GF-D8 (cell line): ENCODE results near the gene ELMO1.

Experiments used
- DNase-seq: peaks from one replicate; lab custom pipeline; 2025; lab: John Stamatoyannopoulos, UW

ELMO1 gene

DNA sequence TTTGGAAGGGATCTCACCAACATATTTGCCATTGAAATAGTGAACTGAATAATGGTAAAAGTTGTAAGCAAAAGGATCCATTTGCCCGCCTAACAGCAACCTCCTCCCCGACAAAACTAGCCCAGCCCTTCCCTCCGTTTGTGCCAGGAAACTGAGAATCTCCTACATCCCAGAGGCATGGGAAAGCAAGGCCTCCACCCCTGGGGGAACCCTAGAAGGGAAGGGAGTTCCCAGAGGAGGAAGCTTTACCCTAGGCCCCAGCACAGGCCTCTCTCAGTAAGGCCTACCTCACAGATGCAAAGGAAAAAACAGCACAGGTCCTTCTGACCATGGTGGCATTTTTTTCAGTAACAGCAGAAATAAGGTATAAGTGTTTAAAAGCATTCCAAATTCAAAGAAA, 229.7 kb downstream of the ELMO1 start:
- DNase-seq: no peak

DNA sequence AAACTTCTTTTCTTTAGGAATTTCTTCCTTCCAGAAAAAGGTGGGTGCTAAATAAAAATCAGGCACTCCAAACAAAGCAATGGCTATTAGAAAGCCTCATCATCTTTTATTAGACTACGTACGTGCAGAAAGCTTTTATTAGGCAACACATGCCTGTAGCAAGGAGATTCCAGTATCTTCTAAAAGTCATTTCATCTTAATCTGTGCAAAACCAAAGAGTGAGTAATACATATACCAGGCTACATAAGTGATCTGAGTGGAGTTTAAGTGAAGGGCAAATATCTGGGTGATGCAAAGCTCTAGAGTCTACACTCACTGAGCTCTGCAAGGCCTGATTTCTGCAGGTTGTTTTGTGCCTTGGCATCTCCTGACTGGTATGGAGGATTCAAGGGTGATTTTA, 231.7 kb downstream of the ELMO1 start:
- DNase-seq: no peak

- DNase-seq: no peak
Observed at GRCh38 chr7:37216156-37216852, 232.4 kb downstream of the ELMO1 start.

DNA sequence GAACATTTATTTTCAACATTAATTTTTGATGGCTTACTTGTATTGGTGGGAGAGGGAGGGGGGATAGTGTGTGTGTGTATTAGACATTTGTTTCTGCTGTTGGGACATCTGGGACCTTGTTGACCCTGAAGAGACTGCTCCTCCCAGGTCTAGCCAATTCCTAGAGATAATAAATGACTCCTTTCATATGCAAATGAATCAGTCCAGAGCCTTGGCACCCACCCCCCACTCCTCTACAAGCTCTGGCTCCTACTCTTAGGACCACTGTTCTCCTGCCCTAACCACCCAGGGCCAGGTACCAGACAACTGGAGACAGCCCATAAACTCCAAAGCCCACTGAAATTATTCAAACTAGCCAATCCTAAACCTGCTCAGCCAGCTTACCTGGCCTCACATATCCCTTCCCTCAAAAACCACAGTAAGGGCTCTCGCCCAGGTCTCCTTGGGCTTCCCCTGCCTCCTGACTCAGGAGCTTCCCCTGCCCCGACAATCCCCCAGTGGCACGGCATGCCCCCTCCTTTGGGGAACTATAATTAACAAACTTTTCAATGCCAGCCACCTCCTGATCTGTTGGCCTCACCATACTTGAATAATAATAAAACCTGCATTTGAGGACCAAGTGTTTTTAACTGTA, 233.3 kb downstream of the ELMO1 start:
- DNase-seq: no peak

DNA sequence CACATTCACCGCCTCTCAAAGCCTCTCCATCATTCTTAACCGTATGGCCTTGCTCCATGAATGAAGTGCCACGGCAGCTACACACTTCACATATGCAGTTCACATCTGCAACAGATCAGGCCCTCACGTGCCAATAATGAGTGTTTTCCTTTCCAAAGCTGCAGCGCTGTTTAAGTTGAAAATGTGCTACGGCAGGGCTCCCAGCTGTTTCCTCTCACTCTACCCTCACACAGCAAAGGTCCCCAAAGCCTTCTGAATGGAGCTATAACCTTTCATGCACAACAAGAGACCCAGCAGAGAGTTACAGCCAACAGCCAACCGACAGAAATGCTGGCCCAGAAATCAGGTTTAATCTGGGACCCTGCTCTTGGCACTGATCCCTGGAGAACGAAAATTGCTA, 236.1 kb downstream of the ELMO1 start:
- DNase-seq: no peak

DNA sequence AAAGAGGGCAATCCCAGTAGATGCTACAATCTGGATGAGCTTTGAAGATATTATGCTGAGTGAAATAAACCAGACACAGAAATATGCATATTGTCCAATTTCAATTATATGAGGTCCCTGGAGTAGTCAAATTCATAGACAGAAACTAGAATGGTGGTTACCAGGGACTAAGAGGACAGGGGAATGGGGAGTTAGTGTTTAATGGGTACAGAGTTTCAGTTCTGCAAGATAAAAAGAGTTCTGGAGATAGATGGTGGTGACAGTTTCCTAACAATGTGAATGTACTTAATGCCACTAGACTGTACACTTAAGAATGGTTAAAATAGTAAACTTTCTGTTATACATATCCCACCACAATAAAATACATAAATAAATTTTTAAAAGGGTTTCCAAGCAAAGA, 236.6 kb downstream of the ELMO1 start:
- DNase-seq: no peak

DNA sequence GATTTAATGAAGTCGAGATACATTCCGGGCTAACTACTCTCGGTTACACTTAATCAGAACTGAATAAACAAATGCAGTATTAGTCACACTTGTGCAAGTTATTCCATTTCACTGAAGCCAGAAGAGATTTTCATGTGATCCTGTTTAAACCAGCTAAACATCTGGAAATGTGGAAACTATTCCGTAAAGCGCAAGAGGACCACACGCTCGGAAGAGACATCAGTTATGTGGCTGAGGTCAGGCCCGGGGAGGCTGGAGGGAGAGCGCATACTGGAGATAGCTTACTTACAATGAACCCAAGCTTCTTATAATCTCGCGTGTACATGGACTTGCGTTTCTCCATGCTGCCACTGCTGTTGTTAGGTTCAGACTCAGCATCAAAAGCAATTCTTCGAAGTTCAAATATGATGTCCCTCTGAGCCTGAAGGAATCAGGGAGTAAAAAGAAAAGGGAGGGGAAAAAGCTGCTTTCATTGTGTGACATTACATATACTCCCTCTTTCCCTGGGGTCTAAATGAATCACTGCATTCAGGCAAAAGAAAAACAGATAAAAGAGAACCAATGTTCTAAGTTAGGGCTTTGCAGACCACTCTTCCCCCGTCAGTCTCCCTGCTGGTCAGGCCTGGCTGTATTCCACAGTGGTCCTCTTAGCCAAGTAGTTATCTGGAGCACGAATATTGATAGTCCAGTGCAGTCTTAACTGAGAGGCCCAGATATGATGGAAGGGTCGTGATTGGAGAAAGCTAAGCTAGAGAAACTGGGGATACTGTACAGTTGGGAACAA, 237.4 kb downstream of the ELMO1 start:
- no peak for DNase-seq

- DNase-seq: no peak
Observed at GRCh38 chr7:37209195-37209594, 239.5 kb downstream of the ELMO1 start.

DNA sequence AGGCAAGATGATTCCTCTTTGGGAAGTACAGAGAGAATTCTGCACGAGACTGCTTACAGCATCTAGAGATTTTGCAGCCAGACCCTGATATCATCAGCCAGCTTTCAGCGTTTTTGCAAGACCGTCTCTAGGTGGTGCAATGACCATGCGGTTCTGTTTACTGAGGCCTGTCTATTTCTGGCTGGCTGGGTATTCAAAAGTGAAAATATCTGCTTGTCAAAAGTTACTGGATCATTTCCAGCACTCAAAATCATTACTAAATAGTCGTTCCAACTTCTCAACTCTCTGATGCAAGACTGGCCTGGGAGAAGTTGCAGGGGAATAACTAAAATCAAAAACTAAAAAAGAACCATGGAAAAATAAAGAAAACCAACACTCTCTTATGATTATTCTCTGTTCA, 240.1 kb downstream of the ELMO1 start:
- DNase-seq: peak; percentile 65

GRCh38 chr7:37206192-37206591, 242.5 kb downstream of the ELMO1 start:
- no peak for DNase-seq

DNA sequence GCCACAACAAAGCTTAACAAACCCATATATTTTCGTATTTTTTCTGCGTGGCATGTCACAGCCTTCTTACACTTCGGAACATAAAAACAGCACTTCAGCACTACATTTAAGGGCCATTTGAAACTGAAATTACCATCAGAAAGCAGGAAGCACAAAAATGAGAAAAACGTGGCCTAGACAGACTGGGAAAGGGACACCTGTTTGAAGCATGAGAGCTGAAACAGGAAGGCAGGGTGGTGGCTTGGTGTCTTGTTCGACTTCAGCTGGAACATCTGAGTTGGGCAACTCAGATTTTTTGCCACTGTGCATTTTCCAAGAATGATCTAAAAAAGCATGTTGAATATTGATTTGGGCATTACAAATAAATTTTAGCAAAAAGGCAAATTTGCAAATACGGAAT, 243.2 kb downstream of the ELMO1 start:
- no peak for DNase-seq

DNA sequence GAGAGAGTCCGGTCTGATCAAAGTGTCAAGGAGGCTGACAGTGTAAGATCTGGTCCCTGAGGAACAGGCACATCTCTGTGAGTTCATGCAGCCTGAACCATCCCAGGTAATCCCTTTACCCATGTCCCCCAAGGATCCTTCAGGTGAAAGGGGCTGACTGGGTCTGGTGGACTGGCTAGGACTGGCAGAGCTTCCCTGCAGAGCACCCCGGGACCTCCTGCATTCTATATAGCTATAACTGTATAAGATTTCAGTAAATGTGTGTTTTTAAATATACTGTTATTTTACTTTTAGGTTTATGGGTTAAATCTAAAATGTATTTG, 246.8 kb downstream of the ELMO1 start:
- DNase-seq: no peak

- DNase-seq: peak; percentile 30
Observed at GRCh38 chr7:37201003-37201875, 247.4 kb downstream of the ELMO1 start.

DNA sequence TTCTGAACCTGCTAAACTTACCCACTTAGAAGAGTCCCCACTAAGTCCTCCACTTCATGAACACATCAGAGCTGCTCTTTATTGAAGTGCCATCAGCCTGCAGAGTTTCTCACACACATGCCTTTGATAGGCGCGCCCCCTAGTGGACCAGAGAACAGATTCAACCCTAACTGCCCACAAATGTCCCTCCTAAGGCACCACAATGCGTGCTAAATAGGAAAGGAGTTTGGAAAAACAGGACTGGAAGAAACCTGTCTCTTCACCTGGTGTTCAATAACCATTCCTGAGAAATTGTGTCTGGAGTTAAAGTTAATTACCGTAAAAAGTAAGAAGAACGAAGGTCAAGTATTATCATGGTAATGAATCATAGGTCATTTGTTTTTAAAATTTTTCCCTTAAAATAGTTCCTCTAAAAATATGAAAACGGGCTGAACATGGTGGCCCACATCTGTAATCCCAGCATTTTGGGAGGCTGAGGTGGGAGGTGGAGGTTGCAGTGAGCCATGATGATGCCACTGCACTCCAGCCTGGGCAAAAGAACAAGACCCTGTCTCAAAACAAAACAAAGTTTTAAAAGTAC, 249.7 kb downstream of the ELMO1 start:
- DNase-seq: no peak

GRCh38 chr7:37198041-37198905, 250.4 kb downstream of the ELMO1 start:
- no peak for DNase-seq

DNA sequence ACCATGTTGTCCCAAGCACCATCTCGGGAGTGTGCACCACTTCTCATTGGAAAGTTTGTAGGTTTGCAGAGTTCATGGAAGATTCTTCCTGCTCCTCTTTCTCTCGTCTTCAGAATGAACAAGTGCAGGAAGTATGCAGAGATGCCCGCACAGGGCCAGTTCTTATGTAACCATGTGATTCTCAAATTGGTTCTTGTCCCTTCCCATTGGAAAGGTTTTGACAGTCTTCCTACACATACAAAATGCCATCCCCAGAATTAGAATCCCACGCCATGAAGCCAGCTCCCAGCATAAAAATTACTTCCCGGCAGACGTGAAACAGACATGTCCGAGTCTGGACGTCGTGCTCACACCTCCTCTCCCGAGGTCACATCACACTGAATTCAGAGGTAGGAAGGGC, 251.6 kb downstream of the ELMO1 start:
- no peak for DNase-seq

DNA sequence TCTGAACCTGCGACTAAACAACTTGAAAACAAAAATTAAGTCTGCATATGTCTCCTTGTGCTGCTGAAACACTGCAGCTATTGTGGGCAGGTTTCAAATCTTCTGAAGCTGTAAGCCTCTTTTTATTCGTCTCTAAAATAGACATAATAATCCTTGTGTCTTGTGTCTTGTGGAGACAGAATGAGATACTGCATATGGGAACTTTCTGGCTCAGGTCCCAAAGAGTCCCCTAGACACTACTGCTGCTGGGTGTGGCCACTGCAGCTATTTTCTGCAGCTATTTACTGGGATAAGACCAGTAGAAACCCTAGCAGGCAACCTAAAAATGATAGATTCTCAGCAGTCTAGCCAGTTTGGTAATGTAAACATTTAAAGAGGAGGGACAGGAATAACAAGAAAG, 252.0 kb downstream of the ELMO1 start:
- no peak for DNase-seq

GRCh38 chr7:37195388-37195787, 253.3 kb downstream of the ELMO1 start:
- no peak for DNase-seq

GRCh38 chr7:37194943-37195342, 253.7 kb downstream of the ELMO1 start:
- DNase-seq: no peak

DNA sequence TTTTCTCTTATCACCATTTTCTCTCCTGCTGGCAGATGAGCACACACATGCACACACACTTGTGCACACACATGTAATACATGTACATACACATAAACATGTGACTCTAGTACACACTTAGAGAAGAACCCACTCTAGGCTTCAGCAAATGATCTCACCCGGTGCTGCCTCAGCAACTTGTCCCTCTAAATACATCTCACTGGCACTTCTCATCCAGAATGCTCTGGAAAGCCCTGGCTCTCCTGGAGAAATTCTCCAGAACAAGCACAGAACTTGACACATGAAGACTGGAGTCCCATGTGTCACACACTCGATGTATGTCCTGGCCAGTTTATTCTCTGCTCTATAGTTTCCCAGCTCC, 254.9 kb downstream of the ELMO1 start:
- DNase-seq: no peak

DNA sequence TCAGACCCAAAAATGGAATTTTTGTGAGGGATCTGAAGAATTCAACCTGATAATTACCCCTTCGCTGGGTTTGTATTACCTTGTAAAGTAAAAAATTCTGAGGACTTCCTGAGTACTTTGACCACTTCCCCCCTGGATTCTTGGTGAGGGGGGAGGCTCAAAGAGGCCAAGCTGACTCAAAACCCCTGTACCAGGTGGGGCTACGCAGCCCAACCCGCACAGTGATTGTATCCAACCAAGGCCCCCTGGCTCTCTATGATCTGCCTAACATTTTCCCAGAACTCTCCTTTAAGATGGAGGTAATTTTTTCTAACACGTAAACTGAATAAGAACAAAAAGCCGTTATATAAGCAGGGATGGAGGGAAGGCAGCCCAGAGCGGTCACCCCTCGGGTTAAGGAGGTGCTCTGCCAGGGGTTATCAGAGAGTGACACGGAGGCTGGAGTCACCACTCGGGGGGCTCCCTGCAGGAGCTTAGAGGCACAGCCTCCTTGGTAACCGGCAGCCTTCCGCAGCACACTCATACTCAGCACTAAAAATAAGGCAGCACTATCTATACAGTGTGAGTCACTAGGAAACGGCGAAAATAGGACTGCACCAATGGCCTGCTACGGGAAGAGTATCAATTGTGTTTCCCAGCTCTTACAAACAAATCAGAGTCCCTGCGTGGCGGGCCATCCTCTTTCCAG, 255.4 kb downstream of the ELMO1 start:
- DNase-seq: no peak
